ENCODE data around the gene KRT12.

GRCh38 chr17:40825599-40825998 is 41.4 kb downstream of the KRT12 start:
- TF ChIP-seq CTCF (IDR thresholded peaks at IDR 0.05), result no peak
- no peak for TF ChIP-seq EP300 (IDR thresholded peaks at IDR 0.05)
- TF ChIP-seq POLR2A (IDR thresholded peaks at IDR 0.05), result no peak
